Small intestine (tissue), 7 donors: ENCODE results near the gene EXPH5. TPM values are rescaled to one million over a fixed set of nuclear protein-coding genes. Genes with fewer than 3 reads are reported as not detected.

ENCODE experiments used
- DNase-seq, 2 donors: peaks; one replicate each; pipeline versions ENCODE4 v3.0.0 to v3.0.0-alpha.2; 2013
- FAIRE-seq: peaks from 2 replicates; lab custom pipeline; 2012; peaks lifted over from hg19 to GRCh38; lab: Jason Lieb, UNC
- H3K27ac ChIP-seq, 3 donors: one replicate each; pipeline ENCODE4 v1.5.1; 2013; ENCODE audit warnings: low read length in 2 of 3, mild to moderate bottlenecking in 2 of 3, control low read depth in 1 of 3, inconsistent platforms in 1 of 3, low read depth in 1 of 3, moderate library complexity in 1 of 3
- H3K27me3 ChIP-seq, 3 donors: one replicate each; pipeline ENCODE4 v1.6.1; 2013; ENCODE audit warnings: low read length in 3 of 3, inconsistent platforms in 1 of 3; ENCODE audit not compliant: control insufficient read depth in 3 of 3, insufficient read depth in 3 of 3
- H3K36me3 ChIP-seq, 3 donors: one replicate each; pipeline ENCODE4 v1.6.1; 2013; ENCODE audit warnings: low read length in 3 of 3, inconsistent platforms in 1 of 3, low read depth in 1 of 3, mild to moderate bottlenecking in 1 of 3, moderate library complexity in 1 of 3; ENCODE audit not compliant: control insufficient read depth in 3 of 3, insufficient read depth in 2 of 3
- H3K4me1 ChIP-seq, 3 donors: one replicate each; pipeline ENCODE4 v1.6.1; 2013; ENCODE audit warnings: low read length in 2 of 3, inconsistent platforms in 1 of 3, low read depth in 1 of 3, mild to moderate bottlenecking in 1 of 3, moderate library complexity in 1 of 3; ENCODE audit not compliant: control insufficient read depth in 3 of 3, insufficient read depth in 2 of 3
- H3K4me3 ChIP-seq, 3 donors: one replicate each; pipeline ENCODE4 v1.5.1; 2013; ENCODE audit warnings: low read length in 3 of 3, control low read depth in 1 of 3, inconsistent platforms in 1 of 3, low read depth in 1 of 3, mild to moderate bottlenecking in 1 of 3, moderate library complexity in 1 of 3
- H3K9me3 ChIP-seq, 2 donors: one replicate each; pipeline ENCODE4 v1.6.1; 2013; ENCODE audit warnings: low read depth in 1 of 2, low read length in 1 of 2; ENCODE audit not compliant: control insufficient read depth in 2 of 2, insufficient read depth in 1 of 2
- WGBS, 3 donors: extraction: QIAGEN DNeasy Blood & Tissue Kit; methylation state at CpG; one replicate each; pipeline ENCODE4 v1.1.7; 2013; 5-methylcytosine and 5-hydroxymethylcytosine counted together
- polyA plus RNA-seq, 4 donors: library from polyadenylated mRNA; stranded (reverse) in 3 of 4; unstranded in 1 of 4; fragments of 200-250 nt in 3 of 4; fragments of 120-200 nt in 1 of 4; gene quantifications; one replicate each; pipeline versions ENCODE4 v1.2.1 to v1.2.3, GENCODE V29; 2013
- donor health status: healthy with polysubstance abuse.
- donor health status: control.
- donor health status: control.
- donor health status: Bipolar disorder and iron deficiency.
- donor health status: healthy.

Gene EXPH5
- polyA plus RNA-seq, 4 donors: 0.22 to 1.8 (median 0.60) TPM

DNA sequence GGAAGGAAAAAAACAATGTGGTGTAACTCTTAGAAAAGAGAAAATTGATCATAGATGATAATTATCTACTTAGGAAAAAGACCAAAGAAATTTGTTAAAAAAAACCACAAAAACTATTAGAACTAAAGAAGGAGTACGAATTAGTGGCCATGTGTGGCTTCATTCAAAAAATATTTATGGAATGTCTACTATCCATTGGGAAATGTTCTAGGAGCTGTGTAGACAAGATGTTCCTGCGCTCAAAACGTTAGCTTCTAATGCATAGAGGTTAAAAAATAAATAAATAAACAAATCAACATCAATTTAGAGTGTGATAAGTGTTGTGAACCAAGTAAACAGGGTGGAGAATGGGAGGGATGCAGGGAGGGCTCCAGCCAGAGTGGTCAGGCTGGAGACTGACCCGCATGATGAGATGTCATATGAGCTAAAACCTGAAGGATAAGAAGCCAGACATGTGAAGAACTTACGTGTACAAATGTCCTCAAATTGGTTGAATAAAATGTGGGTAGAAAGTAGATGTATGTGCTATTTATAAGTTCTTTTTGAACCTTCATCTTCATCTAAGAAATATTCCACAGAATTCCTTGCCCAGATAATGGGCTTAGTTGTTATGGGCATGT lies 4.3 kb upstream of the EXPH5 start:
- Histone ChIP-seq H3K4me3 (no peak overlapping the region), H3K27me3 (peaks cover 0 to 2% (median 0%) of the 10 kb centered on the region in 3 donors), H3K27ac (no peak overlapping the region), H3K36me3 (no peaks in the 10 kb centered on the region), H3K4me1 (no peaks in the 10 kb centered on the region), H3K9me3 (no peaks in the 10 kb centered on the region)
- FAIRE-seq (no peak), DNase-seq (no peak)
- WGBS, 3 donors: 76 to 86% (median 77%) methylated on average over 5 of the region's 5 CpGs

DNA sequence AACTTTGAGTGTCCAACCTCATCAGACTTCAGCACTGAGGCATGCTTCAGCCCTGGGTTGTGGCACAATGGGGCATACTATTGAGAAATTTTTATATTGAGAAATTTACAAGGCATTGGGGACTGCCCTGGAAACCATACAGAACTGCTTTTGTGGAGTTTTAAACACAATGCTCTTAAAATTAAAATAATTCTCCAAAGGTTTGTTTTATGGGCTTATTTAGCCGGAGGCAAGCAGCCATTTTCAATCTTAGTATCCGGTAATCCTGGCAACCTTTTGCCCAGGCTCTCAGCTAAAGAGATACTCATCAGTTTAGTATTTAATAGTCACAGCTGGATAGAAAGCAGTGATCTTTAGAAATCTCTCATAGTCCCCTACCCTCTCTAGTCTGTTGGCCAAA lies 3.1 kb upstream of the EXPH5 start:
- Histone ChIP-seq H3K27me3 (peaks cover 0 to 9% (median 0%) of the 10 kb centered on the region in 3 donors), H3K36me3 (no peaks in the 10 kb centered on the region), H3K4me3 (no peak overlapping the region), H3K4me1 (peaks cover 0 to 4% (median 0%) of the 10 kb centered on the region in 3 donors), H3K27ac (no peak overlapping the region), H3K9me3 (no peaks in the 10 kb centered on the region)
- WGBS, 3 donors: 46 to 50% (median 48%) methylated on average over 2 of the region's 2 CpGs
- DNase-seq (no peak), FAIRE-seq (no peak)

DNA sequence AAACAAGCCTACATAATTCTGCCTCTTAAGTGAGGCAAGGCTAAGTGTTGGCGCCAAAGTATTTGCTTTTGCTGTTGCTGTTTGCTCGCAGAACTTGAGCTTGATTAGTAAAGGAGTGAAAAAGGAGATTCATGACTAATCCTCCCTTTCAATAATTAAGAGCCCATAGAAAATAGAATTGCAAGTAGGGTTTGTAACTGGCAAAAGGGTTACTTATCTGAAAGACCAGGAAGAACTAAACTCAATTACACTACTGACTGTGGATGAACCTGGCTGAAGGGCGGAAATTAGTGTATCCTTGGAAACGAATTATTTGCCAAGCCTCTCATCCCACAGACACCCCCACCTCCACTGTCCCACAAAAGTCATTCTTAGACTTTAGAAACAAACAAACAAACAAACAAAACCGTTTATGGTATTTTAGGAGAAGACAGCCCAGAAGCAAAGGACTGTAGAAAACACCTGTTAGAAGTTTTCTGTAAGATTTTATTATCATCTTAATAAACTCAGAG lies 411 bp upstream of the EXPH5 start:
- no peaks in the 10 kb centered on the region for H3K36me3 ChIP-seq
- no peaks in the 10 kb centered on the region for H3K9me3 ChIP-seq
- peaks cover 0 to 9% (median 0%) of the 10 kb centered on the region in 3 donors for H3K27me3 ChIP-seq
- DNase-seq (no peak), FAIRE-seq (no peak)
- H3K27ac ChIP-seq: peak overlapping the region in 1 of 3 donors; percentile 66
- WGBS, 3 donors: 7 to 23% (median 15%) methylated on average over 5 of the region's 5 CpGs
- H3K4me1 ChIP-seq: peaks cover 0 to 4% (median 0%) of the 10 kb centered on the region in 3 donors
- H3K4me3 ChIP-seq: peak overlapping the region in 2 of 3 donors; percentile 14 to 52

DNA sequence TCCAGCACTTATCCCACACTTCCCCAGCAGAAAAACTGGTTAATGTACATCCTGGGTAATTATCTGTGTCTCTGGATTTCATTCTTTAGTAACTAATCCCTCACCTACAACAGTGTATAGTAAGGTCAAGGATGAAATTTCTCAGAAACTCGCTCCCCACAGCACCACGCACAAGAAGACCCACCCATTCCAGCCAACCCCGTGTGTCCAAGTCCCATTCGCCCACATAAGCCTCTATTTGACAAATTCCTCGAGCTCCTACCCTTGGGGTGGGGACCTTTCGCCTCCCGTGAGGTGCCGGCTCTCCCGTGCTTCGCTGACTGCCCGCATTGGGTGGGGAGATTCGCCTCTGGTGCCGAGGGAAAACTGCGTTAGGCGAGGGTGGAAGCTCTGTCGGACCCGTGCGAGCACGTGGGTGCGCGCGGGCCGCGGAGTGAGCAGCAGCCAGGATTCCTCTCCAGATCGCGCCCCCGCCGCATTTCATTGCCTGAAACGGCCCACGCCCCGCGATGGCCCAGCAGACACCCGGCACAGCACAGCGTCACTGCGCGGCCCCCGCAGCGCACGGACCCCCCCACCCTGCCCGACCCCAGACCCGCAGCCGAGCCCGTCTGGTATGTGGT lies 866 bp downstream of the EXPH5 start:
- Histone ChIP-seq H3K4me3 (peak overlapping the region; percentile 52 to 70 (median 65)), H3K36me3 (no peaks in the 10 kb centered on the region), H3K27me3 (peaks cover 0 to 7% (median 0%) of the 10 kb centered on the region in 3 donors), H3K4me1 (peaks cover 0 to 4% (median 0%) of the 10 kb centered on the region in 3 donors), H3K27ac (peak overlapping the region in 2 of 3 donors; percentile 42 to 68), H3K9me3 (no peaks in the 10 kb centered on the region)
- WGBS, 3 donors: 1 to 2% (median 1%) methylated on average over 37 to 43 of the region's 43 CpGs
- FAIRE-seq (no peak), DNase-seq (peak; percentile 29 to 63)

DNA sequence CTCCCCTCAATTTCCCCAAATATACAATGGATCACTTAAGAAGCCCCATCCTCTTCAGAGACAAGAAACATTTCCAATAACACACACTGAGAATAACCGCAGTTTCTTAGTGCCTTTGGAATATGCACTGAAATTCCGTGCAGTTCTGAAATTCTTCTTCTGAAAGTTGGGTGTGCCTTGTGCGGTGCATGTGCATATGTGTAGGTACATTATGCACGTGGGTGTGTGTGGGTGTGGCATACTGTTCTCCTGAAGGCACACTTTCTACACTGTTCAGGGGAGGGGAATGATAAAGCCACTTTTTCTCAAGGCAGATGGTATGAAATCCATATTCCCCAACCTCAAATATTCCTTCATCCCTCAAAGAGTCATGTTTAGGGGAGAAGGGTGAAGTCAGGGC lies 1.7 kb downstream of the EXPH5 start:
- Histone ChIP-seq H3K4me3 (no peak overlapping the region), H3K36me3 (no peaks in the 10 kb centered on the region), H3K27ac (no peak overlapping the region), H3K4me1 (peaks cover 0 to 4% (median 0%) of the 10 kb centered on the region in 3 donors), H3K27me3 (peaks cover 0 to 7% (median 0%) of the 10 kb centered on the region in 3 donors), H3K9me3 (no peaks in the 10 kb centered on the region)
- FAIRE-seq (no peak), DNase-seq (peak in 1 of 2 donors; percentile 51)
- 44 to 71% (median 60%) methylated on average over 4 of the region's 4 CpGs for WGBS, 3 donors

DNA sequence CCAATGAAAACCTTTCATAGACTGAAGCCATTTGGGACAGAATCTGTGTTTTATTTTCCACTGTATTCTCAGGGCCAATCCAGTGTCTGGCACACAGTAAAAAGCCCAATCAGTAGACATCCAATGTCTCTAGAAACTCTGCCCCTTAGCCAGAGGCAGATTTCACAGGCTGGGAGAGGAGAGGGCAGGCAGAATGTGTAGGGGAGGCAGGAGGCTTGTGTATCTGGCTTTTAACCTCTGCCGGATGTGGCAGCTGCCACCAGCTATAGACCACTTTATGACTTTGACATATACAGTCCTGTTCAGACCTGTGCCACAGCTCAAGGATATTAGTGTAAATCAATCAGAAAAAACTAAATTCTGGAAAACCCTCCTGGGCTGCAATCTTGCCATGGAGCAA lies 4.4 kb downstream of the EXPH5 start:
- Histone ChIP-seq H3K4me1 (peaks cover 0 to 4% (median 0%) of the 10 kb centered on the region in 3 donors), H3K27ac (no peak overlapping the region), H3K27me3 (peaks cover 0 to 7% (median 0%) of the 10 kb centered on the region in 3 donors), H3K36me3 (no peaks in the 10 kb centered on the region), H3K4me3 (no peak overlapping the region), H3K9me3 (no peaks in the 10 kb centered on the region)
- DNase-seq (no peak), FAIRE-seq (no peak)
- 57 to 88% (median 64%) methylated on average over 1 of the region's 1 CpG for WGBS, 3 donors

DNA sequence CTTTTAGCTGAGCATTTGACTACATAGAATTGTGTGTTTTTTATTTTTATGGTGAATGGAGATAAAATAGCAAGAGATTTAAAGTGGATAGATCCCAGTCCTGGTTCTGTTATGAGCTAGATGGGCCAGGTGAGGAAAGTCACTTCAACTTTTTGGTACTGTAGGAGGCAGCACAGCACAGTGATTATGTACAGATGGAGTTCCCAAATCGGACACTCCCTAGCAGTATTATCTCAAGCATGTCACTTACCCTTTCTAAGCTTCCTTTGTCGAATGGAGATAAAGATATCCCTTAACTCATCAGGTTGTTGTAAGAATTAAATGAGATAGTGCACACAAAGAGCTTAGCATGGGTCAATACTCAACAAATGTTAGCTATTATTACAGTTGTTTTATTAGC lies 5.3 kb downstream of the EXPH5 start:
- Histone ChIP-seq H3K9me3 (no peaks in the 10 kb centered on the region), H3K27ac (no peak overlapping the region), H3K4me3 (no peak overlapping the region), H3K4me1 (peaks cover 0 to 4% (median 0%) of the 10 kb centered on the region in 3 donors), H3K27me3 (peaks cover 0 to 7% (median 0%) of the 10 kb centered on the region in 3 donors), H3K36me3 (no peaks in the 10 kb centered on the region)
- WGBS, 3 donors: 60 to 73% (median 63%) methylated on average over 2 of the region's 2 CpGs
- FAIRE-seq (no peak), DNase-seq (no peak)

DNA sequence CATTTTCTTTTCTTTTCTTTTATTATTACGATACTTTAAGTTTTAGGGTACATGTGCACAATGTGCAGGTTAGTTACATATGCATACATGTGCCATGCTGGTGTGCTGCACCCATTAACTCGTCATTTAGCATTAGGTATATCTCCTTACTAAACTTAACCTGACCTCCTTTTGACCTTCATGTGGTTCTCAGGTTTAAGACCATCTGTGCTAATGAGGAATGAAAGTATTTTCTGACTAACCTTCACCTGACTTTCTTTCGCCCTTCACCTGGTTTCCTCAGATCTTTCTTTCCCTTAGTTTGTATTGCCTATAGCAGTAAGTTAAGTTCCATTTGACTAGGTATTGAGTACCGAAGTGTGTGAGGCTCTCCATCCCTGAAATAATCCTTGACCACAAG lies 6.5 kb downstream of the EXPH5 start:
- Histone ChIP-seq H3K27me3 (peaks cover 0 to under 1% (median 0%) of the 10 kb centered on the region in 3 donors), H3K36me3 (no peaks in the 10 kb centered on the region), H3K27ac (no peak overlapping the region), H3K4me1 (no peaks in the 10 kb centered on the region), H3K4me3 (no peak overlapping the region), H3K9me3 (no peaks in the 10 kb centered on the region)
- DNase-seq (no peak), FAIRE-seq (no peak)
- 86 to 92% (median 90%) methylated on average over 4 of the region's 4 CpGs for WGBS, 3 donors
